ENCODE results near the gene MRM3.

- TF ChIP-seq CTCF (conservative IDR thresholded peaks at IDR 0.05; ENCODE audit: low read depth in 2 of 2) (no peak), EZH2 (IDR thresholded peaks at IDR 0.05; ENCODE audit: low read depth, unreplicated experiment) (no peak), POLR2AphosphoS5 (IDR thresholded peaks at IDR 0.05; ENCODE audit: low read depth) (no peak), EZH2phosphoT487 (IDR thresholded peaks at IDR 0.05; ENCODE audit: unreplicated experiment) (no peak), JUNB (IDR thresholded peaks at IDR 0.05; ENCODE audit: unreplicated experiment) (no peak), NANOG (IDR thresholded peaks at IDR 0.05; ENCODE audit: borderline replicate concordance) (no peak), CREB1 (CRISPR knock-in tag; IDR thresholded peaks at IDR 0.05; ENCODE audit: low read depth) (no peak)
- TF ChIP-seq, protein P1, sequence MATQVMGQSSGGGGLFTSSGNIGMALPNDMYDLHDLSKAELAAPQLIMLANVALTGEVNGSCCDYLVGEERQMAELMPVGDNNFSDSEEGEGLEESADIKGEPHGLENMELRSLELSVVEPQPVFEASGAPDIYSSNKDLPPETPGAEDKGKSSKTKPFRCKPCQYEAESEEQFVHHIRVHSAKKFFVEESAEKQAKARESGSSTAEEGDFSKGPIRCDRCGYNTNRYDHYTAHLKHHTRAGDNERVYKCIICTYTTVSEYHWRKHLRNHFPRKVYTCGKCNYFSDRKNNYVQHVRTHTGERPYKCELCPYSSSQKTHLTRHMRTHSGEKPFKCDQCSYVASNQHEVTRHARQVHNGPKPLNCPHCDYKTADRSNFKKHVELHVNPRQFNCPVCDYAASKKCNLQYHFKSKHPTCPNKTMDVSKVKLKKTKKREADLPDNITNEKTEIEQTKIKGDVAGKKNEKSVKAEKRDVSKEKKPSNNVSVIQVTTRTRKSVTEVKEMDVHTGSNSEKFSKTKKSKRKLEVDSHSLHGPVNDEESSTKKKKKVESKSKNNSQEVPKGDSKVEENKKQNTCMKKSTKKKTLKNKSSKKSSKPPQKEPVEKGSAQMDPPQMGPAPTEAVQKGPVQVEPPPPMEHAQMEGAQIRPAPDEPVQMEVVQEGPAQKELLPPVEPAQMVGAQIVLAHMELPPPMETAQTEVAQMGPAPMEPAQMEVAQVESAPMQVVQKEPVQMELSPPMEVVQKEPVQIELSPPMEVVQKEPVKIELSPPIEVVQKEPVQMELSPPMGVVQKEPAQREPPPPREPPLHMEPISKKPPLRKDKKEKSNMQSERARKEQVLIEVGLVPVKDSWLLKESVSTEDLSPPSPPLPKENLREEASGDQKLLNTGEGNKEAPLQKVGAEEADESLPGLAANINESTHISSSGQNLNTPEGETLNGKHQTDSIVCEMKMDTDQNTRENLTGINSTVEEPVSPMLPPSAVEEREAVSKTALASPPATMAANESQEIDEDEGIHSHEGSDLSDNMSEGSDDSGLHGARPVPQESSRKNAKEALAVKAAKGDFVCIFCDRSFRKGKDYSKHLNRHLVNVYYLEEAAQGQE (IDR thresholded peaks at IDR 0.05; ENCODE audit: unreplicated experiment) = no peak
- TF ChIP-seq, protein P2, sequence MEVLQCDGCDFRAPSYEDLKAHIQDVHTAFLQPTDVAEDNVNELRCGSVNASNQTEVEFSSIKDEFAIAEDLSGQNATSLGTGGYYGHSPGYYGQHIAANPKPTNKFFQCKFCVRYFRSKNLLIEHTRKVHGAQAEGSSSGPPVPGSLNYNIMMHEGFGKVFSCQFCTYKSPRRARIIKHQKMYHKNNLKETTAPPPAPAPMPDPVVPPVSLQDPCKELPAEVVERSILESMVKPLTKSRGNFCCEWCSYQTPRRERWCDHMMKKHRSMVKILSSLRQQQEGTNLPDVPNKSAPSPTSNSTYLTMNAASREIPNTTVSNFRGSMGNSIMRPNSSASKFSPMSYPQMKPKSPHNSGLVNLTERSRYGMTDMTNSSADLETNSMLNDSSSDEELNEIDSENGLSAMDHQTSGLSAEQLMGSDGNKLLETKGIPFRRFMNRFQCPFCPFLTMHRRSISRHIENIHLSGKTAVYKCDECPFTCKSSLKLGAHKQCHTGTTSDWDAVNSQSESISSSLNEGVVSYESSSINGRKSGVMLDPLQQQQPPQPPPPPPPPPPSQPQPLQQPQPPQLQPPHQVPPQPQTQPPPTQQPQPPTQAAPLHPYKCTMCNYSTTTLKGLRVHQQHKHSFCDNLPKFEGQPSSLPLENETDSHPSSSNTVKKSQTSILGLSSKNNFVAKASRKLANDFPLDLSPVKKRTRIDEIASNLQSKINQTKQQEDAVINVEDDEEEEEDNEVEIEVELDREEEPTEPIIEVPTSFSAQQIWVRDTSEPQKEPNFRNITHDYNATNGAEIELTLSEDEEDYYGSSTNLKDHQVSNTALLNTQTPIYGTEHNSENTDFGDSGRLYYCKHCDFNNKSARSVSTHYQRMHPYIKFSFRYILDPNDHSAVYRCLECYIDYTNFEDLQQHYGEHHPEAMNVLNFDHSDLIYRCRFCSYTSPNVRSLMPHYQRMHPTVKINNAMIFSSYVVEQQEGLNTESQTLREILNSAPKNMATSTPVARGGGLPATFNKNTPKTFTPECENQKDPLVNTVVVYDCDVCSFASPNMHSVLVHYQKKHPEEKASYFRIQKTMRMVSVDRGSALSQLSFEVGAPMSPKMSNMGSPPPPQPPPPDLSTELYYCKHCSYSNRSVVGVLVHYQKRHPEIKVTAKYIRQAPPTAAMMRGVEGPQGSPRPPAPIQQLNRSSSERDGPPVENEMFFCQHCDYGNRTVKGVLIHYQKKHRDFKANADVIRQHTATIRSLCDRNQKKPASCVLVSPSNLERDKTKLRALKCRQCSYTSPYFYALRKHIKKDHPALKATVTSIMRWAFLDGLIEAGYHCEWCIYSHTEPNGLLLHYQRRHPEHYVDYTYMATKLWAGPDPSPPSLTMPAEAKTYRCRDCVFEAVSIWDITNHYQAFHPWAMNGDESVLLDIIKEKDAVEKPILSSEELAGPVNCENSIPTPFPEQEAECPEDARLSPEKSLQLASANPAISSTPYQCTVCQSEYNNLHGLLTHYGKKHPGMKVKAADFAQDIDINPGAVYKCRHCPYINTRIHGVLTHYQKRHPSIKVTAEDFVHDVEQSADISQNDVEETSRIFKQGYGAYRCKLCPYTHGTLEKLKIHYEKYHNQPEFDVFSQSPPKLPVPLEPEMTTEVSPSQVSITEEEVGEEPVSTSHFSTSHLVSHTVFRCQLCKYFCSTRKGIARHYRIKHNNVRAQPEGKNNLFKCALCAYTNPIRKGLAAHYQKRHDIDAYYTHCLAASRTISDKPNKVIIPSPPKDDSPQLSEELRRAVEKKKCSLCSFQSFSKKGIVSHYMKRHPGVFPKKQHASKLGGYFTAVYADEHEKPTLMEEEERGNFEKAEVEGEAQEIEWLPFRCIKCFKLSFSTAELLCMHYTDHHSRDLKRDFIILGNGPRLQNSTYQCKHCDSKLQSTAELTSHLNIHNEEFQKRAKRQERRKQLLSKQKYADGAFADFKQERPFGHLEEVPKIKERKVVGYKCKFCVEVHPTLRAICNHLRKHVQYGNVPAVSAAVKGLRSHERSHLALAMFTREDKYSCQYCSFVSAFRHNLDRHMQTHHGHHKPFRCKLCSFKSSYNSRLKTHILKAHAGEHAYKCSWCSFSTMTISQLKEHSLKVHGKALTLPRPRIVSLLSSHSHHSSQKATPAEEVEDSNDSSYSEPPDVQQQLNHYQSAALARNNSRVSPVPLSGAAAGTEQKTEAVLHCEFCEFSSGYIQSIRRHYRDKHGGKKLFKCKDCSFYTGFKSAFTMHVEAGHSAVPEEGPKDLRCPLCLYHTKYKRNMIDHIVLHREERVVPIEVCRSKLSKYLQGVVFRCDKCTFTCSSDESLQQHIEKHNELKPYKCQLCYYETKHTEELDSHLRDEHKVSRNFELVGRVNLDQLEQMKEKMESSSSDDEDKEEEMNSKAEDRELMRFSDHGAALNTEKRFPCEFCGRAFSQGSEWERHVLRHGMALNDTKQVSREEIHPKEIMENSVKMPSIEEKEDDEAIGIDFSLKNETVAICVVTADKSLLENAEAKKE (CRISPR knock-in tag; IDR thresholded peaks at IDR 0.05) = no peak
Measured at GRCh38 chr17:802481-802880, 20.3 kb downstream of the MRM3 start.
